ENCODE measurements around the gene KRT71.

DNA sequence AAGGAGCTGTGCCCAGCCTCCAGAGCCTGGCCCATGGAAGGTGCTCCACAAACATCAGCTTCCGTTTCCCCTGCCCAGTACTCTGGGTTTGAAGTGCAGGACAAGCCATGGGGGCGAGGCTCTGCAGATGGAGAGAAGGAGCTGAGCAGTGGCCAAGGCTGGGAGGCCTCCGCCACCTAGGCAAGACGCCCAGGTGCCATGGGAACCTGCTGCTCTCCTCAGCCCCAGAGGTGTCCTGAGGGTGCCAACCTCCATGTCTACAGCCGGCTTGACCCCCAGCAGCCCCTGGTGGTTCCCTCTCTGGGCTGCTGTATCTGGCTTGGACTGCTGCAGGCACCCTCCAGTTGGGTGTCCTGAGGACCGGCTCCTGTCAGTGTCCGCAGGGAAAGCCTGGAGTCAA is 12.4 kb downstream of the KRT71 start:
- TF ChIP-seq, protein P1, sequence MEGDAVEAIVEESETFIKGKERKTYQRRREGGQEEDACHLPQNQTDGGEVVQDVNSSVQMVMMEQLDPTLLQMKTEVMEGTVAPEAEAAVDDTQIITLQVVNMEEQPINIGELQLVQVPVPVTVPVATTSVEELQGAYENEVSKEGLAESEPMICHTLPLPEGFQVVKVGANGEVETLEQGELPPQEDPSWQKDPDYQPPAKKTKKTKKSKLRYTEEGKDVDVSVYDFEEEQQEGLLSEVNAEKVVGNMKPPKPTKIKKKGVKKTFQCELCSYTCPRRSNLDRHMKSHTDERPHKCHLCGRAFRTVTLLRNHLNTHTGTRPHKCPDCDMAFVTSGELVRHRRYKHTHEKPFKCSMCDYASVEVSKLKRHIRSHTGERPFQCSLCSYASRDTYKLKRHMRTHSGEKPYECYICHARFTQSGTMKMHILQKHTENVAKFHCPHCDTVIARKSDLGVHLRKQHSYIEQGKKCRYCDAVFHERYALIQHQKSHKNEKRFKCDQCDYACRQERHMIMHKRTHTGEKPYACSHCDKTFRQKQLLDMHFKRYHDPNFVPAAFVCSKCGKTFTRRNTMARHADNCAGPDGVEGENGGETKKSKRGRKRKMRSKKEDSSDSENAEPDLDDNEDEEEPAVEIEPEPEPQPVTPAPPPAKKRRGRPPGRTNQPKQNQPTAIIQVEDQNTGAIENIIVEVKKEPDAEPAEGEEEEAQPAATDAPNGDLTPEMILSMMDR (IDR thresholded peaks at IDR 0.05; ENCODE audit: low read depth, low read length, poor library complexity, severe bottlenecking) = no peak
- TF ChIP-seq EZH2phosphoT487 (IDR thresholded peaks at IDR 0.05; ENCODE audit: borderline replicate concordance, low read length) = no peak
